ENCODE results near the gene CDH4. TPM values are rescaled to one million over a fixed set of nuclear protein-coding genes. Genes with fewer than 3 reads are reported as not detected.

CDH4 gene
- total RNA-seq, 1 experiment from 2014 or later, result not detected

DNA sequence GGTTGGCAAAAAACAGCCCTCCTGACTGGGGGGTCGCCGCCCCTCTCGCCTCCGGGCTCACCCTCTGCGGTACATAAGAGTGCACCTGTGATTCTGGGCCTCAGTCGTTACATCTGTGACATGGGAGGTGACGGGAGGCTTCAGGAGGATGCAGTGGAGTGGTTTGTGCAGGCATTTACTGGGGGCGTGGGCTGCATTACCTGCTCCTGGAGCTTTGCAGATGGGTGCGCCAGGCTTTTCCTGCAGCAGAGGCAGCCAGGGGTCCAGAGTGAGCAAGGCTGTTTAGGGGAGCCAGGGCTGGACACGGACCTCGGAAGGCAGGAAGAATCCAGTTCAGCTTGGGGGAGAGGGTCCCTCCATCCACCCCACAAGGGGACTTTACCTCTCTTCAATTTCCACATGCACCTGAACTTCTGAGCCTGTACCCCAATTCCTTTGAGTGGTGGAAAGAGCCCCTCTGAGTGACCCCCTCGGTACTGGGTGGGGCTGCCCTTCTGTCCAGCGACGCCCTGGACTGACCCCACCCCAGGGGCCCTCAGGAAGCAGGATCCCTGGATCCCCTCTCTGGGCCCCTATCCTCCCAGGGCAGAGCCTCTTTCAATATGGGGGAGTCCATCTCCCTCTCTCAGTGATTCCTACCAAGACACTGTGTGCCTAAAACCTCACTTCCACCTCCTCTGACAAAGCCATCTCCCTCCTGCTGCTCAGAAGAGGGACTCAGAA, 679.6 kb downstream of the CDH4 start:
- in situ Hi-C loops (cut with HindIII; ENCODE audit: low pct_unique_long_range_greater_than_20kb, low sequenced_read_pairs) (no loop called here), intact Hi-C loops (cut with micrococcal nuclease; ENCODE audit: unreplicated experiment) (no loop called here)
- Histone ChIP-seq H3K27me3 (ENCODE audit: control insufficient read depth, insufficient read depth, low read length) (no peaks in the 10 kb centered on the region), H3K27ac (ENCODE audit: low read length) (no peak overlapping the region), H3K4me1 (ENCODE audit: control insufficient read depth, insufficient read depth, low read length) (no peaks in the 10 kb centered on the region), H3K4me3 (ENCODE audit: low read depth in 2 of 2, low read length in 2 of 2) (no peak overlapping the region), H3K36me3 (ENCODE audit: control insufficient read depth, insufficient read depth, low read length) (no peaks in the 10 kb centered on the region), H3K9me3 (ENCODE audit: control insufficient read depth, insufficient read depth, low read depth, low read length) (no peaks in the 10 kb centered on the region)
- ATAC-seq (no peak), DNase-seq (ENCODE audit: low read depth, low spot score) (no peak)
- POLR2A ChIA-PET, result no interaction called here
- TF ChIP-seq SIN3A (IDR thresholded peaks at IDR 0.05; ENCODE audit: borderline replicate concordance, insufficient read depth, low read depth, low read length), result no peak
- TF ChIP-seq, protein P1, sequence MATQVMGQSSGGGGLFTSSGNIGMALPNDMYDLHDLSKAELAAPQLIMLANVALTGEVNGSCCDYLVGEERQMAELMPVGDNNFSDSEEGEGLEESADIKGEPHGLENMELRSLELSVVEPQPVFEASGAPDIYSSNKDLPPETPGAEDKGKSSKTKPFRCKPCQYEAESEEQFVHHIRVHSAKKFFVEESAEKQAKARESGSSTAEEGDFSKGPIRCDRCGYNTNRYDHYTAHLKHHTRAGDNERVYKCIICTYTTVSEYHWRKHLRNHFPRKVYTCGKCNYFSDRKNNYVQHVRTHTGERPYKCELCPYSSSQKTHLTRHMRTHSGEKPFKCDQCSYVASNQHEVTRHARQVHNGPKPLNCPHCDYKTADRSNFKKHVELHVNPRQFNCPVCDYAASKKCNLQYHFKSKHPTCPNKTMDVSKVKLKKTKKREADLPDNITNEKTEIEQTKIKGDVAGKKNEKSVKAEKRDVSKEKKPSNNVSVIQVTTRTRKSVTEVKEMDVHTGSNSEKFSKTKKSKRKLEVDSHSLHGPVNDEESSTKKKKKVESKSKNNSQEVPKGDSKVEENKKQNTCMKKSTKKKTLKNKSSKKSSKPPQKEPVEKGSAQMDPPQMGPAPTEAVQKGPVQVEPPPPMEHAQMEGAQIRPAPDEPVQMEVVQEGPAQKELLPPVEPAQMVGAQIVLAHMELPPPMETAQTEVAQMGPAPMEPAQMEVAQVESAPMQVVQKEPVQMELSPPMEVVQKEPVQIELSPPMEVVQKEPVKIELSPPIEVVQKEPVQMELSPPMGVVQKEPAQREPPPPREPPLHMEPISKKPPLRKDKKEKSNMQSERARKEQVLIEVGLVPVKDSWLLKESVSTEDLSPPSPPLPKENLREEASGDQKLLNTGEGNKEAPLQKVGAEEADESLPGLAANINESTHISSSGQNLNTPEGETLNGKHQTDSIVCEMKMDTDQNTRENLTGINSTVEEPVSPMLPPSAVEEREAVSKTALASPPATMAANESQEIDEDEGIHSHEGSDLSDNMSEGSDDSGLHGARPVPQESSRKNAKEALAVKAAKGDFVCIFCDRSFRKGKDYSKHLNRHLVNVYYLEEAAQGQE (IDR thresholded peaks at IDR 0.05; ENCODE audit: insufficient read depth in 1 of 2, low read depth in 2 of 2, low read length in 1 of 2), result no peak
- no peak for TF ChIP-seq POLR2AphosphoS5 (IDR thresholded peaks at IDR 0.05; ENCODE audit: low read depth, low read length)
- TF ChIP-seq TCF7L2 (IDR thresholded peaks at IDR 0.05; ENCODE audit: low read depth, low read length), result no peak
- TF ChIP-seq, protein P2, sequence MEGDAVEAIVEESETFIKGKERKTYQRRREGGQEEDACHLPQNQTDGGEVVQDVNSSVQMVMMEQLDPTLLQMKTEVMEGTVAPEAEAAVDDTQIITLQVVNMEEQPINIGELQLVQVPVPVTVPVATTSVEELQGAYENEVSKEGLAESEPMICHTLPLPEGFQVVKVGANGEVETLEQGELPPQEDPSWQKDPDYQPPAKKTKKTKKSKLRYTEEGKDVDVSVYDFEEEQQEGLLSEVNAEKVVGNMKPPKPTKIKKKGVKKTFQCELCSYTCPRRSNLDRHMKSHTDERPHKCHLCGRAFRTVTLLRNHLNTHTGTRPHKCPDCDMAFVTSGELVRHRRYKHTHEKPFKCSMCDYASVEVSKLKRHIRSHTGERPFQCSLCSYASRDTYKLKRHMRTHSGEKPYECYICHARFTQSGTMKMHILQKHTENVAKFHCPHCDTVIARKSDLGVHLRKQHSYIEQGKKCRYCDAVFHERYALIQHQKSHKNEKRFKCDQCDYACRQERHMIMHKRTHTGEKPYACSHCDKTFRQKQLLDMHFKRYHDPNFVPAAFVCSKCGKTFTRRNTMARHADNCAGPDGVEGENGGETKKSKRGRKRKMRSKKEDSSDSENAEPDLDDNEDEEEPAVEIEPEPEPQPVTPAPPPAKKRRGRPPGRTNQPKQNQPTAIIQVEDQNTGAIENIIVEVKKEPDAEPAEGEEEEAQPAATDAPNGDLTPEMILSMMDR (IDR thresholded peaks at IDR 0.05), result no peak
- no TSS peak for BruUV-seq (replicated peaks)
- CTCF ChIA-PET, result no interaction called here

DNA sequence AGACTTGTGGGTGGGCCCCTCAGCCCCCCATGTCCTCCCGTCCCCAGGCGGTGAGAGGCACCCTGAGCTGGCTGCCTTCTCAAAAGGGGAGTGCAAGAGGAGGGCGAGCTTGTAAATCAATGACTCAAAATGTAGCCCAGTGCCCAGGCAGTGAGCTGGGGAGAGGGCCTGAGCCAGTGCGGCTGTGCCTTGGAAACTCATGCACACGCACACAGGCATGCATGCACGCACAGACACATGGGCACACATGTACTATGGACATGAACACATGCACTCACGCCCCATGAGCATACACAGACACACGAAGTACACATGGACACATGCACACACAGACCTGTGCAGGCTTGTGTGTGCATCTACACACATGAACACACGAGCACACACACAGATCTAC, 680.1 kb downstream of the CDH4 start:
- TF ChIP-seq, protein P2 (IDR thresholded peaks at IDR 0.05), result no peak
- TF ChIP-seq POLR2AphosphoS5 (IDR thresholded peaks at IDR 0.05; ENCODE audit: low read depth, low read length) (no peak), TCF7L2 (IDR thresholded peaks at IDR 0.05; ENCODE audit: low read depth, low read length) (no peak), SIN3A (IDR thresholded peaks at IDR 0.05; ENCODE audit: borderline replicate concordance, insufficient read depth, low read depth, low read length) (no peak)
- TF ChIP-seq, protein P1 (IDR thresholded peaks at IDR 0.05; ENCODE audit: insufficient read depth in 1 of 2, low read depth in 2 of 2, low read length in 1 of 2), result no peak
- ChIA-PET CTCF (no interaction called here), POLR2A (no interaction called here)
- intact Hi-C loops (cut with micrococcal nuclease; ENCODE audit: unreplicated experiment) (no loop called here), in situ Hi-C loops (cut with HindIII; ENCODE audit: low pct_unique_long_range_greater_than_20kb, low sequenced_read_pairs) (no loop called here)
- no peak overlapping the region for H3K27ac ChIP-seq (ENCODE audit: low read length)
- H3K4me3 ChIP-seq (ENCODE audit: low read depth in 2 of 2, low read length in 2 of 2), result no peak overlapping the region
- no peaks in the 10 kb centered on the region for H3K27me3 ChIP-seq (ENCODE audit: control insufficient read depth, insufficient read depth, low read length)
- no peaks in the 10 kb centered on the region for H3K4me1 ChIP-seq (ENCODE audit: control insufficient read depth, insufficient read depth, low read length)
- no peak for DNase-seq (ENCODE audit: low read depth, low spot score)
- no peak for ATAC-seq
- no TSS peak for BruUV-seq (replicated peaks)
- no peaks in the 10 kb centered on the region for H3K9me3 ChIP-seq (ENCODE audit: control insufficient read depth, insufficient read depth, low read depth, low read length)
- no peaks in the 10 kb centered on the region for H3K36me3 ChIP-seq (ENCODE audit: control insufficient read depth, insufficient read depth, low read length)
